GM18526 (cell line): Measurements from ENCODE around the gene ARL6IP4.

Experiments
- POLR2A ChIP-seq: IDR thresholded peaks from 3 replicates; pipeline ENCODE4 v1.6.1; 2011; ENCODE audit not compliant: insufficient read length; ENCODE audit errors: extremely low read depth

ARL6IP4 gene

GRCh38 chr12:122951406-122951805, 29.1 kb upstream of the ARL6IP4 start:
- TF ChIP-seq POLR2A = no peak

GRCh38 chr12:122951979-122952892, 28.2 kb upstream of the ARL6IP4 start:
- TF ChIP-seq POLR2A = no peak

- no peak for TF ChIP-seq POLR2A
These were observed 25.3 kb upstream of the ARL6IP4 start for GRCh38 chr12:122955156-122955555.

- no peak for TF ChIP-seq POLR2A
These were observed 24.4 kb upstream of the ARL6IP4 start for GRCh38 chr12:122956035-122956434.

- TF ChIP-seq POLR2A = no peak
These were observed 22.1 kb upstream of the ARL6IP4 start for GRCh38 chr12:122958198-122958888.

GRCh38 chr12:122959566-122960192, 20.8 kb upstream of the ARL6IP4 start:
- no peak for TF ChIP-seq POLR2A

GRCh38 chr12:122960193-122960569, 20.3 kb upstream of the ARL6IP4 start:
- no peak for TF ChIP-seq POLR2A

- no peak for TF ChIP-seq POLR2A
These were observed 18.8 kb upstream of the ARL6IP4 start for GRCh38 chr12:122961531-122962329.

- no peak for TF ChIP-seq POLR2A
These were observed 16.6 kb upstream of the ARL6IP4 start for GRCh38 chr12:122963941-122964265.

- no peak for TF ChIP-seq POLR2A
These were observed 15.8 kb upstream of the ARL6IP4 start for GRCh38 chr12:122964439-122965257.

GRCh38 chr12:122965321-122965751, 15.1 kb upstream of the ARL6IP4 start:
- no peak for TF ChIP-seq POLR2A

GRCh38 chr12:122965851-122966742, 14.4 kb upstream of the ARL6IP4 start, which contains the start of gene ABCB9:
ABCB9 (minus strand) TSS chr12:122966463; CDS start chr12:122960235, 6,228 bp downstream.
- TF ChIP-seq POLR2A = no peak

GRCh38 chr12:122966743-122967550, 13.5 kb upstream of the ARL6IP4 start:
- TF ChIP-seq POLR2A = no peak

GRCh38 chr12:122968104-122968503, 12.4 kb upstream of the ARL6IP4 start:
- no peak for TF ChIP-seq POLR2A
